Tibial artery (tissue), 4 donors: ENCODE data around the gene LGALS3BP.

Experiments
- DNase-seq, 2 donors: peaks; one replicate each; pipeline ENCODE4 v3.0.0-alpha.2; 2019
- H3K27ac ChIP-seq, 2 donors: fragments of 200-600 bp; sonication (generic) in 1 of 2; 1 replicate in 1 of 2; 2 replicates in 1 of 2; pipeline ENCODE4 v1.5.1; 2018 to 2019; ENCODE audit warnings: mild to moderate bottlenecking in 1 of 2
- H3K27me3 ChIP-seq, 2 donors: fragments of 200-600 bp; sonication (generic) in 1 of 2; one replicate each; pipeline versions ENCODE4 v1.5.1 to v1.6.0; 2016 to 2019
- H3K36me3 ChIP-seq, 3 donors: fragments of 200-600 bp; sonication (generic) in 2 of 3; one replicate each; pipeline ENCODE4 v1.5.1; 2016 to 2019; ENCODE audit warnings: mild to moderate bottlenecking in 2 of 3
- H3K4me1 ChIP-seq, 4 donors: fragments of 200-600 bp; sonication (generic) in 2 of 4; 1 replicate in 3 of 4; 2 replicates in 1 of 4; pipeline ENCODE4 v1.5.1; 2016 to 2019
- H3K4me3 ChIP-seq, 2 donors: fragments of 200-600 bp; sonication (generic) in 1 of 2; 1 replicate in 1 of 2; 2 replicates in 1 of 2; pipeline ENCODE4 v1.5.1; 2018 to 2019; ENCODE audit warnings: mild to moderate bottlenecking in 2 of 2
- H3K9me3 ChIP-seq, 3 donors: fragments of 200-600 bp; sonication (generic) in 1 of 3; one replicate each; pipeline ENCODE4 v1.5.1; 2016 to 2019
- CTCF ChIP-seq, 2 experiments: fragments of 200-600 bp in 1 of 2; fragments of 450-650 bp in 1 of 2; IDR thresholded peaks; one replicate each; pipeline ENCODE4 v1.5.1; 2017 to 2019; ENCODE audit warnings: antibody characterized with exemption in 2 of 2, mild to moderate bottlenecking in 1 of 2, moderate library complexity in 1 of 2
- intact Hi-C: fragments of 100-400 bp; cut with DNase I; formaldehyde crosslinking; loops from one replicate; pipeline ENCODE4 v1.15.0; 2023; ENCODE audit warnings: low total_unique reads

LGALS3BP gene

GRCh38 chr17:78973792-78974520 is 5.8 kb downstream of the LGALS3BP start:
- intact Hi-C loops, result loop anchor here (5.0 kb wide), 2 partner anchors 52 to 92 kb away; no protein-coding TSS in a partner anchor
- Histone ChIP-seq H3K4me3 (no peak overlapping the region), H3K27ac (no peak overlapping the region), H3K9me3 (no peaks in the 10 kb centered on the region), H3K4me1 (peaks cover 0 to 49% (median 40%) of the 10 kb centered on the region in 4 donors), H3K27me3 (no peaks in the 10 kb centered on the region), H3K36me3 (peaks cover 0 to 20% (median 0%) of the 10 kb centered on the region in 3 donors)
- DNase-seq, result no peak
- TF ChIP-seq CTCF (IDR thresholded peaks at IDR 0.05), result no peak

GRCh38 chr17:78973196-78973595 is 6.5 kb downstream of the LGALS3BP start:
- Histone ChIP-seq H3K4me3 (no peak overlapping the region), H3K4me1 (peaks cover 0 to 42% (median 33%) of the 10 kb centered on the region in 4 donors), H3K9me3 (no peaks in the 10 kb centered on the region), H3K36me3 (peaks cover 0 to 28% (median 0%) of the 10 kb centered on the region in 3 donors), H3K27ac (no peak overlapping the region), H3K27me3 (no peaks in the 10 kb centered on the region)
- no peak for DNase-seq
- no peak for TF ChIP-seq CTCF (IDR thresholded peaks at IDR 0.05)
- intact Hi-C loops, result loop anchor here (5.0 kb wide), 2 partner anchors 51 to 91 kb away; no protein-coding TSS in a partner anchor

- Histone ChIP-seq H3K4me3 (no peak overlapping the region), H3K27ac (no peak overlapping the region), H3K27me3 (no peaks in the 10 kb centered on the region), H3K9me3 (no peaks in the 10 kb centered on the region), H3K36me3 (peaks cover 0 to 33% (median 0%) of the 10 kb centered on the region in 3 donors), H3K4me1 (peaks cover 0 to 37% (median 28%) of the 10 kb centered on the region in 4 donors)
- no peak for TF ChIP-seq CTCF (IDR thresholded peaks at IDR 0.05)
- DNase-seq, result no peak
- intact Hi-C loops, result loop anchor here (5.0 kb wide), 2 partner anchors 50 to 90 kb away; no protein-coding TSS in a partner anchor
Observed at GRCh38 chr17:78972507-78973105, 7.1 kb downstream of the LGALS3BP start.

GRCh38 chr17:78971756-78972506 is 7.8 kb downstream of the LGALS3BP start:
- no peak for DNase-seq
- Histone ChIP-seq H3K27me3 (no peaks in the 10 kb centered on the region), H3K36me3 (peaks cover 0 to 39% (median 0%) of the 10 kb centered on the region in 3 donors), H3K9me3 (no peaks in the 10 kb centered on the region), H3K27ac (peak overlapping the region; percentile 15 to 32), H3K4me3 (no peak overlapping the region), H3K4me1 (peaks cover 0 to 36% (median 23%) of the 10 kb centered on the region in 4 donors)
- no peak for TF ChIP-seq CTCF (IDR thresholded peaks at IDR 0.05)
- intact Hi-C loops, result loop anchor here (2.0 to 5.0 kb wide), 3 partner anchors 50 to 103 kb away; no protein-coding TSS in a partner anchor
